ENCODE measurements around the gene HPCAL1.

HPCAL1 gene

DNA sequence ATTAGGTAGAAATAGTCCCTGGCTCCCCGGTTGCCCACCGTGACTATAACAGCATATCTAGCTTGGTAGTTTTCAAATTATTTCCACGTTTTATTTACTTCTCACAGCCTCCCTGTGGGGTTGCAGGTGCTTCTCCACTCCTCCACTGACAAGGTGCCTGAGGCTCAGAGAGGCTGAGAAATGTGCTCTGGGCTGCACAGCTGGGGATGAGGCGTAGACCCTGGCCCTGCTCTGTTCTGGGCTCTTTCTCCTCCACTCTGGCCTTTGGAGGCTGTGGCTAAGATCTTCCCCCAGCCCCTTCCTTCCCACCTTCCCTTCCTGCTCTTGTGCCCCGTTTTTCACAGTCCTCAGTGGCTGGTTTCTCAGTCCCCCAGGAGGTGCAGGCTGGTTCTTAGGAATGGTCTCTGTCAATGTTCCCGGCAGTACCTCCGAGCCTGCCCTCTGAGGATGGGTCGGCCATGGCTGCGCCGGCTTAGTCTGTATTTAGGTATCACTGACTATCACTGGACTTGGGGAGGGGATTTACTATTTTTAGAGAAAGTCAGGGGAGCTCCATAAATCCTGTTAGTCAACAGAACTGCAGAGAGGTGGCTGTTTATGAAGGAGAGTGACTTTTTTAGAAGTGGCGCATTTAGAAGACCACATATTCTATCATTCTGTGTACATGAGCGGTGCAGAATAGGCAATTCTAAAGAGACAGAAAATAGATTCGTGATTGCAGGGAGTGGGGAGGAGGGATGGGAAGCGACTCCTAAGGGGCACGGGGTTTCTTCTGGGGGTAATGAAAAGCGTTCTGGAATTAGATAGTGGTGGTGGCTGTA, 35.0 kb downstream of the HPCAL1 start:
- no peak for DNase-seq (ENCODE audit: low read depth)

- DNase-seq (ENCODE audit: low read depth): no peak
Measured at GRCh38 chr2:10338270-10339188, 35.8 kb downstream of the HPCAL1 start.

DNA sequence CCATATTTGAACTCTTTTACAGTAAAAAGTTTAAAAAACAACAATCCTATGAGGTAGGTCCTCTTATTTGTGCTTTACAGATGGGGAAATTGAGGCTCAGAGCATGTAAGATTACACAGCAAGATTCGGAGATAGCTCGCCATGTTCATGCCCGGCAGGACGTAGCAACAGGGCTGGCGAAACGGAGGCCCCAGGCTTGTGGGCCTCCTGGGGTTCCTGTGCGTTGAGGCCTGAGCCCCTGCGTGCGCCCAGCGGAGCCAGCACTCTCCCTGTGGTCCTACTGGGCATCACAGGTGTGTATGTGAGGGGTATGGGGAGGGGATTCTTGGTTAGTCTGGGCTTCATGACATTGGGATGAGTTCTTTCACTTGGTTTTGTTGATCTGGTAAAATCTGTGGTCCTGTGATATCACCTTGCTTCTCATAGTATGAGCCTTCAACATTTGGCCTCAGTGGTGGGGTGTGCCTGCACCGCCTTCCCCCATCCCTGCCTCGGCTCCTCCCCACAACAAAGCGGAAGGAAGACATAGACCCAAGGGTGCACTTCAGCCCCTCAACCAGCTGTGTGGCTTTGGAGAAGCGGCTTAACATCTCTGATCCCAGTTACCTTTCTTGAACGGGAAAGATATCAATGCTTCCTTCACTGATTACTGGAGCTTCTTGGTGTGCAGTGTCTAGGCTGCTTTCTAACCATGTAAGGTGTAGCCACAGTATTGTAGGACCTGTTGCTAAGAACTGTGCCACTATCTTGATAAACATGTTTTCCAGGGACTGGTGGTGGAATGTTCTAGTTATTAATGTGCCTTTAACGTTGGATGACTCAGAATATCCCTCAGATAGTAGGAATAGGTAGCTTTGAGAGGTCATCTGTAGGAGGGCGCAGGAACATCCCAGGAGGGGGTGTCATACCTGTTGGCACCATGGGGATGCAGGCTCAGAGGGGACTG, 37.2 kb downstream of the HPCAL1 start:
- DNase-seq (ENCODE audit: low read depth): no peak

GRCh38 chr2:10340593-10340975, 37.9 kb downstream of the HPCAL1 start:
- DNase-seq (ENCODE audit: low read depth): no peak

DNA sequence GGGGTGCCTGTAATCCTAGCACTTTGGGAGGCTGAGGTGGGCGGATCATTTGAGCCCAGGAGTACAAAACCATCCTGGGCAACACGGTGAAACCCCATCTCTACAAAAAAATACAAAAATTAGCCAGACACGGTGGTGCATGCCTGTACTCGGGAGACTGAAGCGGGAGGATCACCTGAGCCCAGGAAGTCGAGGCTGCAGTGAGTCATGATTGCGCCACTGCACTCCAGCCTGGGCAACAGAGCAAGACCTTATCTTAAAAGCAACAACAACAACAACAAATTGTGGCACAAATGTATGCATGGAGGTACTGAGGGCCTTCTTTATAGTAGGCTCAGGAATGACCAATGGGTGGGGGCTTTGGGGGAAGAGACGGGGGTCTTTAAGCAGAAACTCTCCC, 38.5 kb downstream of the HPCAL1 start:
- no peak for DNase-seq (ENCODE audit: low read depth)

DNA sequence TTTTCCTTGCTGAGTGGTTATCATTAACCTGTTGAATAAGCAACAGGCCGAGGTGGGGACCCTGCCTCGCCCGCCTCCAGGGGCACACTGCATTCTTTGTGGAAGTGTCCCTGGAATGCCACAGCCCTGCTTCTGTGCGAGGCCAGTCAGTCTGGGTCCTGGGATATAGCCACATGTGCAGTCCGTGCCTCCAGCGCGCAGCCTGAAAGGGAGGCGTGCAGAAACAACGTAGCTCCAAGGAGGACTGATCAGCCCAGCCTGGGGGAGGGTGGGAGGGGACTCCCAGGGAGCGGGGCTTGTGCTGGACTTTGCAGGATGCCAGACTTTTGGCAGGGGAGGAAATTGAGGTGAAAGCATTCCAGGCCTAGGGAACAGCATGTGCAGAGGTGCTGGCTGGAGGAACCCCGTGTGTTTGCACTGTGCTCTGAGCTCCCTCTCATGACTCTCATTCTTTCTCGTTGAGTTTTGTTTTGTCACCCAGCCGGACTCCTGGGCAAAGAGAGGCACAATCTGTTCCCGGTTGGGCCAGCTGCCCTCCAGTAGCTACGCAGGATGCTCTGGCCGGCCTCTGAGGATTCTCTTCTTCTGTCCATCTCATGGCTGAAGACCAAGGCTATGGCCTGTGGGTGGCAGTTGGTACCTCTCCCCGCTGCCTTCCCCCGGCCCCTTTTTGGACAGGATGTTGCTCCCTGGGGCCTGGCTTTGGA, 39.7 kb downstream of the HPCAL1 start:
- no peak for DNase-seq (ENCODE audit: low read depth)

GRCh38 chr2:10343191-10343590, 40.5 kb downstream of the HPCAL1 start:
- DNase-seq (ENCODE audit: low read depth): no peak

- no peak for DNase-seq (ENCODE audit: low read depth)
Measured at GRCh38 chr2:10343658-10344057, 41.0 kb downstream of the HPCAL1 start.

DNA sequence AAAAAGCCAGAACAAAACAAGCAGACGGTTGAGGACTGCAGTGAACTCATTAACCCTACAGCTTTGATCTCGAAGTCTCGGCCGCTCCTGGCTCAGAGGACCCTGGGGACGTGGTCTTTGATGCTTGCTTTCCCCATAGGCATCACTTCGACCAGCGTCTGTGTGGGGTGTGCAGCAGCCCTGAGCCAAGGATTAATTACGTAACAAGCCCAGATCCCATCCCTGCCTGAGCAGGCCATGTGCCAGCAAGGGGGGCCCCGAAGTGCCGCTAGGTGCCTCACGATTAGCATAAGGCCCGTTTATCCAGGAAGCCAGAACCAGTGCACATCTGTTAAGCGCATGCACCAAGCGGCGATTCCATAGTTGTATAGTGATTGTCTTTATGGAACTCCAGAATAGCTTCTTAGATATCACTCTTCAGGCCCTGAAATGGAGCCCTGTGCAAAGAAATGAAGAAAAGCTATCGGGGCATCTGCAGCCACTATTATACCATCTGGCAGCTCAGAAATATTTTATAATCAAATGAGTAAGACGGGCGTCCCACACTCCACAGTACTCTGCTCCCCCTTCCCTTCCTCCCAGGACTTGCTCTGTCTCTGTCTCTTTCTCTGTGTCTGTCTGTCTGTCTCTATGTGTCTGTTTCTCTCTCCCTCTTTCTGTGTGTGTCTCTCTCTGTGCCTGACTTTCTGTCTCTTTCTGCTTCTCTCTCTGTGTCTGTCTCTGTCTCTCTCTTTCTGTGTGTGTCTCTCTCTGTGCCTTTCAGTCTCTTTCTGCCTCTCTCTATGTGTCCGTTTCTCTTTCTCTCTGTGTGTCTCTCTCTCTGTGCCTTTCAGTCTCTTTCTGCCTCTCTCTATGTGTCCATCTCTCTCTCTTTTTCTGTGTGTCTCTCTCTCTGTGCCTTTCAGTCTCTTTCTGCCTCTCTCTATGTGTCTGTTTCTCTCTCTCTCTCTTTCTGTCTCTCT, 41.7 kb downstream of the HPCAL1 start:
- no peak for DNase-seq (ENCODE audit: low read depth)

GRCh38 chr2:10345126-10345525, 42.4 kb downstream of the HPCAL1 start:
- DNase-seq (ENCODE audit: low read depth): no peak

DNA sequence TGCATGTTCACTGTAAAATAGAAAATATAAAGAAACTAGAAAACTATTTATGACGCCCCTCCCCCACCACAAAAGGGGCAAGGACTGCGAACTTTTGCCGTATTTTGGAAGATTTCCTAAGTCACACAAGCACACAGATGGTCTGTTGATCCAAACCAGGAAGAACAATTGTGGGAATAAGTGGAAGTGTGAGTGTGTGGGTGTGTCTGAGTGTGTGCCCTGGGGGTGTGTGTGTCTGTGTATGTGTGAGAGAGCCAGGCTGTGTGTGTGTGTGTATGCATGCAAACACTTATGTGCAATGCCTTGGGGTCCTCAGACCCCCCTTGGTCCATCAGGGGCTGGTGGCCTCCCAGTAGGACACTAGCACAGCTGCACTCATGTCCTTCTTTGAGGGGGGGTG, 43.1 kb downstream of the HPCAL1 start:
- DNase-seq (ENCODE audit: low read depth): no peak

DNA sequence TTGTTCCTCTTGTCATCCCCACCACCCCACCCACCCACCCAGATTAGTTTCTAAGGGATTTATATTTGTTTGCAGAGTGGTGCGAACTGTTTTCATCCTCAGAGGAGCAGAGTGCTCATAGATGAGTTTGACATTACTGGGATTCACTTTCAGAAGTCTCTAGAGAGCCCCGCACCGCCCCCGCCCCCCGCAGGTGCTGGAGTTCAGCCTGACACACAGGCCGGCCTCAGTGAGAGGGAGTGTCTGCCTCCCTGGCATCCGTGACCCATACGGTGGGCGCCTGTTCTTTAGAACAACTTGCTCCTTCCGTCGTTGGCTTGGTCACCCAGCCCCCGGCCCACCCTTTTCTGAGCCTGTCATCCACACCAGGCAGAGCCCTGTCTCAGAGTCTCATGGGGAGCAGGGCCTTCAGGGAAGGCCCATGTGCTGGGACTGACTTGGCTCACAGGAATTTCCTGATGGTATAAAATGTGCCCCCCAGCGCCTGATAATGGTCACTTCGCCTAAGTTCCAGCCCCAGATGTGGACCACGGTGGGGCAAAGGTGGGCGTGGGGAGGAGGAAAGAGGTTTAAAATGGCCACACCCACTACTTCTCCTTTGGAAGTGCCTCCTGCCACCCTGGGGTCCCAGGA, 44.3 kb downstream of the HPCAL1 start:
- no peak for DNase-seq (ENCODE audit: low read depth)

GRCh38 chr2:10347562-10347948, 44.9 kb downstream of the HPCAL1 start:
- no peak for DNase-seq (ENCODE audit: low read depth)

- DNase-seq (ENCODE audit: low read depth): no peak
Measured at GRCh38 chr2:10348891-10349290, 46.2 kb downstream of the HPCAL1 start.

GRCh38 chr2:10350761-10351160, 48.1 kb downstream of the HPCAL1 start:
- DNase-seq (ENCODE audit: low read depth): no peak

- no peak for DNase-seq (ENCODE audit: low read depth)
Measured at GRCh38 chr2:10352361-10352760, 49.7 kb downstream of the HPCAL1 start.

DNA sequence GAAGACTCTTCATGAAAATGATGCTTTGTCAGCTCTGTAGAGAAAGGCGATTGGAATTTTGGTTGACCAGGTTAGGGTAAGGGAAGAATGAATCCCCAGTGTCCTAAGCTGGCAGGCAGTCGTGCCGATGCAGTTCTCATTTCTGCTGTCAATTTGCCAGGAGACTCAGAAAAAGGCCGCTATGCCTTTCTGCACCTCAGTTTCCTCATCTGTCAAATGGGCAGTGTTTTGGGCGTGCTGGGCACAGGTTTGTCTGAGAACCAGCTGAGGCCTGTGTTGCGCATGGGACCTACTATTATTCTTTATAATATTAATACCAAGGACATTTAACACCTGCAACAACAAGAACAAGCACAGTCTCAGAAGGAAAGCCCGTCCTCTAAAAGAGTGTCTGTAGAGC, 50.3 kb downstream of the HPCAL1 start:
- DNase-seq (ENCODE audit: low read depth): no peak

DNA sequence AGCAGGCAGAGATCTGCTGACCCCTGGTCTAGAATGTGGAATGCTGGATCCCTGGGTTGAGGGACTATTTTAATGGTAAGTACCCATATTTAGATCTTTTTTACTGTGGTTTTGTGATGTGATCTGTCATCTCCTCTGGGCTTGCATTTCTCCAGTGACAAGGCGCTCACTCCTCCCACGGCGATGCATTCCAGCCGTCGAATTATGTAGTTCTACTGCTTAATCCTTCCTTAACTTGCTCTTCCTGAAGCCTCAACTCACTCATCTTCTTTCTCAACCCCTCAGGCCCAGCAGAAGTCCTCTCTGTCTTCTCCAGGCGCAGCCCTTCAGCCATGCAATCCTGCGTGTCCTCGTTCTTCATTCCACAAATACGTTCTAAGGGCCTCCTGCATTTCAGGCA, 51.2 kb downstream of the HPCAL1 start:
- no peak for DNase-seq (ENCODE audit: low read depth)

- DNase-seq (ENCODE audit: low read depth): no peak
Measured at GRCh38 chr2:10354399-10354798, 51.7 kb downstream of the HPCAL1 start.

All from stimulated activated CD8-positive, alpha-beta memory T cell treated with anti-CD3 and anti-CD28 coated beads, Interleukin-15, amount 100 ng/mL, for 1 hour (primary cell).